ENCODE data around the gene EPS8L2. TPM values are rescaled to one million over a fixed set of nuclear protein-coding genes. Genes with fewer than 3 reads are reported as not detected.

EPS8L2 gene
- total RNA-seq, 1 experiment from 2014 or later = 92.8 TPM

DNA sequence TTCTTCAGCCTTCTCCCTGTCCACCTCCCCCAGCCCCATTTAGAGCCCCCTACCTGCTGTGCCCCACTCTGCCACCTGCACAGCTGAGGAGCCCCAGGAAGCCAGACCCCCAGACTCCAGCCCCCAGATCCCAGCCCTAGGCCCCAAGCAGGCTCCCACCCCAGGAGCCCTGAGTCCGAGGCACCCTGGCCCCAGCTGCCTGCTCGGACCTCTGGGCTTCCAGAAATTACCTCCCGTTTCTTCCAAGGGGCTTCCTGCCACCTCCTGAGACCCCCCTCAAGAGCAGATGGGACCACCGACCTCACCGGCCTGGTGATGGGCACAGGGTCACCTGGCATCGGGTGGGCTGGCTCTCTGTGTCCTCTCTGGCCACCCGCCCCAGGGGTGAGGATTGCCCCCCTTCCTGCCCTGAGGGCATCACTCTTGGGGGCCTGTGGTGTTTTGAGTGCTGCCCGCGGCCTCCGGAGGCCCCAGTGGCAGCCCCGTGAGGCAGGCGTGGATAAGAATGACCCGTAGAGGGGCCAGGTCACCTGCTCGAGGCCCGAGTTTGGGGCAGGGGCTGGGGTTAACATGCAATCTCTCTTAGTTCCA lies 23.0 kb downstream of the EPS8L2 start:
- Histone ChIP-seq H2BK120ac (ENCODE audit: low read depth, low read length, poor library complexity, severe bottlenecking) (no peak overlapping the region), H2BK15ac (ENCODE audit: low read depth, low read length) (no peak overlapping the region), H2AFZ (ENCODE audit: low read length) (no peak overlapping the region), H3K18ac (ENCODE audit: insufficient read length, low read depth, low read length) (no peak overlapping the region), H4K5ac (ENCODE audit: insufficient read length, low read depth, low read length) (no peak overlapping the region), H3K14ac (ENCODE audit: insufficient read depth, low read length) (no peak overlapping the region; the same call in 1 of the 2 replicates), H3K27ac (ENCODE audit: insufficient read length, low read depth, low read length) (no peak overlapping the region), H3T11ph (ENCODE audit: low read length) (no peak overlapping the region), H3K9me3 (ENCODE audit: control insufficient read depth, low read depth, low read length) (no peaks in the 10 kb centered on the region), H4K8ac (replicated peaks; ENCODE audit: insufficient read length, low read depth, low read length) (no peak overlapping the region), H4K20me1 (ENCODE audit: control insufficient read depth, insufficient read depth, insufficient read length) (no peaks in the 10 kb centered on the region), H4K91ac (ENCODE audit: insufficient read length, low read depth, low read length) (no peak overlapping the region), H3K4me1 (ENCODE audit: insufficient read depth, low read length) (no peaks in the 10 kb centered on the region), H3K79me1 (ENCODE audit: insufficient read depth, low read depth, low read length, poor library complexity, severe bottlenecking) (no peaks in the 10 kb centered on the region), H3K56ac (ENCODE audit: insufficient read length, low read depth, low read length) (no peak overlapping the region), H2BK12ac (ENCODE audit: insufficient read length, low read depth, low read length) (no peak overlapping the region), H3K4me2 (ENCODE audit: insufficient read depth, insufficient read length, low read length) (no peak overlapping the region), H3K9ac (ENCODE audit: extremely low read depth, insufficient read length, low read length) (no peak overlapping the region), H3K23me2 (ENCODE audit: insufficient read length, low read depth, low read length, poor library complexity, severe bottlenecking) (peaks cover 7% of the 10 kb centered on the region), H3K79me2 (ENCODE audit: insufficient read depth, low read length) (no peaks in the 10 kb centered on the region), H3K23ac (ENCODE audit: insufficient read length, low read depth, low read length) (no peak overlapping the region), H2AK5ac (ENCODE audit: insufficient read length, low read length) (no peak overlapping the region), H3K27me3 (ENCODE audit: insufficient read depth, low read length) (no peaks in the 10 kb centered on the region), H2BK20ac (ENCODE audit: low read depth, low read length, poor library complexity, severe bottlenecking) (no peak overlapping the region), H2BK5ac (ENCODE audit: insufficient read length, low read length) (no peak overlapping the region), H3K4ac (ENCODE audit: low read depth, low read length) (no peak overlapping the region)
- Mint-ChIP-seq H3K27me3 (ENCODE audit: low read depth) (peaks cover 5% of the 10 kb centered on the region), H3K27ac (0 out of 7 replicates have a peak overlapping the region, but pooled peaks of 1 of the 3 experiments have one; percentile 48), H3K4me1 (peaks cover 7 to 13% of the 10 kb centered on the region in 2 experiments; a peak in 3 of 4 replicates), H3K9me3 (peaks cover 1 to 2% of the 10 kb centered on the region in 2 experiments; a peak in 2 of 5 replicates), H3K36me3 (ENCODE audit: insufficient read depth in 1 of 3, low read depth in 3 of 3) (peaks cover under 1 to 2% (median under 1%) of the 10 kb centered on the region in 3 experiments; a peak in 3 of 7 replicates), H3K4me3 (no peak overlapping the region)
- WGBS (ENCODE audit: extremely low coverage, insufficient read length, low lambda C conversion rate) = no CpG with 5 or more reads among the region's 15 CpGs
- TF ChIP-seq, protein P1, sequence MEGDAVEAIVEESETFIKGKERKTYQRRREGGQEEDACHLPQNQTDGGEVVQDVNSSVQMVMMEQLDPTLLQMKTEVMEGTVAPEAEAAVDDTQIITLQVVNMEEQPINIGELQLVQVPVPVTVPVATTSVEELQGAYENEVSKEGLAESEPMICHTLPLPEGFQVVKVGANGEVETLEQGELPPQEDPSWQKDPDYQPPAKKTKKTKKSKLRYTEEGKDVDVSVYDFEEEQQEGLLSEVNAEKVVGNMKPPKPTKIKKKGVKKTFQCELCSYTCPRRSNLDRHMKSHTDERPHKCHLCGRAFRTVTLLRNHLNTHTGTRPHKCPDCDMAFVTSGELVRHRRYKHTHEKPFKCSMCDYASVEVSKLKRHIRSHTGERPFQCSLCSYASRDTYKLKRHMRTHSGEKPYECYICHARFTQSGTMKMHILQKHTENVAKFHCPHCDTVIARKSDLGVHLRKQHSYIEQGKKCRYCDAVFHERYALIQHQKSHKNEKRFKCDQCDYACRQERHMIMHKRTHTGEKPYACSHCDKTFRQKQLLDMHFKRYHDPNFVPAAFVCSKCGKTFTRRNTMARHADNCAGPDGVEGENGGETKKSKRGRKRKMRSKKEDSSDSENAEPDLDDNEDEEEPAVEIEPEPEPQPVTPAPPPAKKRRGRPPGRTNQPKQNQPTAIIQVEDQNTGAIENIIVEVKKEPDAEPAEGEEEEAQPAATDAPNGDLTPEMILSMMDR (conservative IDR thresholded peaks at IDR 0.05) = no peak
- DNase-seq = no peak
